GM13977 (cell line): ENCODE results near the gene FBXO7.
"Not testable (repeated sequence)": the region's sequence is repeated elsewhere in the genome, so short reads cannot be mapped to it uniquely, and the experiment has no call there.

ENCODE experiments used
- DNase-seq: peaks from one replicate; pipeline ENCODE4 v3.0.0; 2012; ENCODE audit warnings: low spot score
- in situ Hi-C: fragments of 300-500 bp; cut with MboI; formaldehyde crosslinking; loops from one replicate; pipeline ENCODE4 v1.12.0; 2022; ENCODE audit warnings: low sequenced_read_pairs, low pct_unique_long_range_greater_than_20kb, mixed read lengths, inconsistent platforms; ENCODE audit not compliant: unreplicated experiment
- TF ChIP-seq, protein P1 (sequence below): IDR thresholded peaks from 2 replicates; pipeline ENCODE4 v1.5.1; 2012; ENCODE audit warnings: mild to moderate bottlenecking, control low read depth; ENCODE audit not compliant: insufficient read depth; ENCODE audit errors: extremely low read depth, missing control alignments

The FBXO7 gene

GRCh38 chr22:32476281-32477195 lies 1.9 kb downstream of the FBXO7 start:
- TF ChIP-seq, protein P1, sequence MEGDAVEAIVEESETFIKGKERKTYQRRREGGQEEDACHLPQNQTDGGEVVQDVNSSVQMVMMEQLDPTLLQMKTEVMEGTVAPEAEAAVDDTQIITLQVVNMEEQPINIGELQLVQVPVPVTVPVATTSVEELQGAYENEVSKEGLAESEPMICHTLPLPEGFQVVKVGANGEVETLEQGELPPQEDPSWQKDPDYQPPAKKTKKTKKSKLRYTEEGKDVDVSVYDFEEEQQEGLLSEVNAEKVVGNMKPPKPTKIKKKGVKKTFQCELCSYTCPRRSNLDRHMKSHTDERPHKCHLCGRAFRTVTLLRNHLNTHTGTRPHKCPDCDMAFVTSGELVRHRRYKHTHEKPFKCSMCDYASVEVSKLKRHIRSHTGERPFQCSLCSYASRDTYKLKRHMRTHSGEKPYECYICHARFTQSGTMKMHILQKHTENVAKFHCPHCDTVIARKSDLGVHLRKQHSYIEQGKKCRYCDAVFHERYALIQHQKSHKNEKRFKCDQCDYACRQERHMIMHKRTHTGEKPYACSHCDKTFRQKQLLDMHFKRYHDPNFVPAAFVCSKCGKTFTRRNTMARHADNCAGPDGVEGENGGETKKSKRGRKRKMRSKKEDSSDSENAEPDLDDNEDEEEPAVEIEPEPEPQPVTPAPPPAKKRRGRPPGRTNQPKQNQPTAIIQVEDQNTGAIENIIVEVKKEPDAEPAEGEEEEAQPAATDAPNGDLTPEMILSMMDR: no peak
- in situ Hi-C loops: no loop called here
- DNase-seq: peak; percentile 36

DNA sequence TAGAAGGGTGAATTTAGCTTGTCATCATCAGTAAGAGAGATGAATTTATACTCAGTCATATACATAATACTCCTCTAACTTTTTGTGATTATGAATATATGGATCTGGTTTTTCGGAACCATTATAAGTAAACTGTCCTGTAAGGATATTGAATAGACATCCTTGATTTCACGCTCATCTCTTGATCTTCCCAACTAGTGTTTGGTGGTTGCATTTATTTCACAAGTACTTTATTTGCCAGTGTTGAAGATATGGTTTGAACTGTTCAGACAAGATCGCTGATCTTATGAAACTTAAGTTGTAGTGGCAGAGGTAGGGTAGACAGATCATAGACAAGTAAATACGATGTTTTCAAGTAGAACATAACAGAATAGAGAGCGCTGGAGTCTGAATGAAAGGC lies 3.0 kb downstream of the FBXO7 start:
- DNase-seq: no peak
- TF ChIP-seq, protein P1: no peak
- in situ Hi-C loops: no loop called here

GRCh38 chr22:32478552-32478951 lies 3.9 kb downstream of the FBXO7 start:
- in situ Hi-C loops, DNase-seq: not testable (repeated sequence)

GRCh38 chr22:32478994-32479393 lies 4.4 kb downstream of the FBXO7 start:
- TF ChIP-seq, protein P1: no peak
- in situ Hi-C loops: no loop called here
- no peak for DNase-seq

DNA sequence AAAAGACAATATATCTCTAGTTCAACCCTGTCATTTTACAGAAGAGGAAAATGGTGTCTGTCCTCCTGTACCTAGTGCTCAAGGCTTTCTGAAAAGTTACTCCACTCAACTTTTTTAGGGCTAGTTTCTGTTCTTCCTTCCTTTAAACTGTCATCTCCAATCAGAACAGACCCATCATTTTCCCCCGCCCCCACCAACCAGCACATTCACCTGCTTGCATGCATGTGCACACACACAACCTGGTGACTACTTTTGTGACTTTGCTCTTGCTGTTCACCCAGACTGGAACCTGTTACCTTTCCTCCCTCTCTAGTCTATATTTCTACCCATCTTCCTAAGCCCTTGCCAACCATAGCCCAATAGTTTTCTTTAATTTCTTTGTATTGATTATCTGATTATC lies 5.6 kb downstream of the FBXO7 start:
- DNase-seq: peak; percentile 20
- in situ Hi-C loops: no loop called here
- TF ChIP-seq, protein P1: no peak

GRCh38 chr22:32482708-32483107 lies 8.1 kb downstream of the FBXO7 start:
- DNase-seq: peak; percentile 37
- in situ Hi-C loops: no loop called here
- TF ChIP-seq, protein P1: no peak

DNA sequence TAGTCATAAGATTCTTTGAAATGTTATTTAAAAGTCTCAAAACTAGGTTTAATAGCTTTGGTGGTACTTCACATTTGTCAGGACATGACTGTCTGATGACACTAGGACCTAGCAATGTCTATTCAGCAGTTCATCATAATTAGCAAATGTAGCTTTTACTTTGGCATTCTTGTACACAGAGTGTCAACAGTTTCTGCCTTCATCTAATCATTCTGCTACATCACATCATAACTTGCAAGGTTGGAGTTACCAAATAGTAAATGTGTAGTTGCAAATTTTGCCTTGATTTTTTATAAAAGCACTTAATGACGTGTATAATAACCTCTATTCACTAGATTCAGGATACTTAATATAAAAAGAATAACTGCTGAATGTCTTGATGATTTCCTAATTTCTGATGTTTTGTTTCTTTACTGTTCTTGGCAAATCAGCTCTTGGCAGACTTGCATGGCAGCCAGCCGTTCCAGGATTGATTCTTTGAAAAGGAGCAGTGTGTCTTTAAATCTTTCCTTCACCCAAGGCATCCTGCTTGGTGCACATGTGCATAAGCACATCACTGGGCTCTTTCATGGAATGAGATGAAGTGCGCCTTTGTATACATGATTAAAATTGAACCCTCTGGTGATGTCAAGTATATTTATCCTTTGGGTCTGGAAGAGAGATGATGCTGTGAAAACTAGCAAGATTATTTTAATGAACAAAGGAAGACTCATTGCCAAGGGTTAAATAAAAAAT lies 12.2 kb downstream of the FBXO7 start:
- TF ChIP-seq, protein P1: no peak
- in situ Hi-C loops: no loop called here
- no peak for DNase-seq
